Measurements from ENCODE around the gene CACNA1A. TPM values are rescaled to one million over a fixed set of nuclear protein-coding genes. Genes with fewer than 3 reads are reported as not detected.
"Not testable (repeated sequence)": the region's sequence is repeated elsewhere in the genome, so short reads cannot be mapped to it uniquely, and the experiment has no call there.

CACNA1A gene
- total RNA-seq, 1 donor from 2014 or later, result 8.6 TPM

DNA sequence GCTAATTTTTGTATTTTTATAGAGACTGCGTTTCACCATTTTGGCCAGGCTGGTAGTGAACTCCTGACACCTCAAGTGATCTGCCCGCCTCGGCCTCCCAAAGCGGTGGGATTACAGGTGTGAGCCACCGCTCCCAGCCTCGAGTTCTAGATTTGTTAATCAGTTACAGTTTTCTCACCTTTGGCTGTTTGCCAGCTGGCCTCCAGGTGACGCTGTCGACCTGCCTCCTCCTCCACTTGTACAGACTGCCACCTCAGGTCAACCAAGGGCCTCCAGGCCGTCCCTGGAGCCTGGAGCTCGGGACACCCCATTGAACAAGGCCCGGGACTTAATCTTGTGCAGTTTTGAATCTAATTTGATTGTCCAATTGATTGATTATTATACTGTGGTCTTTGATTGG is 310.6 kb downstream of the CACNA1A start:
- no peak for DNase-seq (ENCODE audit: extremely low spot score in 2 of 2)
- Histone ChIP-seq H3K27ac (no peak overlapping the region), H3K4me1 (no peaks in the 10 kb centered on the region), H3K9me3 (no peaks in the 10 kb centered on the region), H3K36me3 (no peaks in the 10 kb centered on the region), H3K27me3 (no peaks in the 10 kb centered on the region), H3K4me3 (no peak overlapping the region)
- intact Hi-C loops (cut with DNase I), result no loop called here
- no peak for TF ChIP-seq POLR2AphosphoS5 (IDR thresholded peaks at IDR 0.05; ENCODE audit: insufficient read depth in 1 of 2, low read depth in 1 of 2)
- no peak for TF ChIP-seq POLR2A (IDR thresholded peaks at IDR 0.05)
- TF ChIP-seq, protein P1, sequence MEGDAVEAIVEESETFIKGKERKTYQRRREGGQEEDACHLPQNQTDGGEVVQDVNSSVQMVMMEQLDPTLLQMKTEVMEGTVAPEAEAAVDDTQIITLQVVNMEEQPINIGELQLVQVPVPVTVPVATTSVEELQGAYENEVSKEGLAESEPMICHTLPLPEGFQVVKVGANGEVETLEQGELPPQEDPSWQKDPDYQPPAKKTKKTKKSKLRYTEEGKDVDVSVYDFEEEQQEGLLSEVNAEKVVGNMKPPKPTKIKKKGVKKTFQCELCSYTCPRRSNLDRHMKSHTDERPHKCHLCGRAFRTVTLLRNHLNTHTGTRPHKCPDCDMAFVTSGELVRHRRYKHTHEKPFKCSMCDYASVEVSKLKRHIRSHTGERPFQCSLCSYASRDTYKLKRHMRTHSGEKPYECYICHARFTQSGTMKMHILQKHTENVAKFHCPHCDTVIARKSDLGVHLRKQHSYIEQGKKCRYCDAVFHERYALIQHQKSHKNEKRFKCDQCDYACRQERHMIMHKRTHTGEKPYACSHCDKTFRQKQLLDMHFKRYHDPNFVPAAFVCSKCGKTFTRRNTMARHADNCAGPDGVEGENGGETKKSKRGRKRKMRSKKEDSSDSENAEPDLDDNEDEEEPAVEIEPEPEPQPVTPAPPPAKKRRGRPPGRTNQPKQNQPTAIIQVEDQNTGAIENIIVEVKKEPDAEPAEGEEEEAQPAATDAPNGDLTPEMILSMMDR (IDR thresholded peaks at IDR 0.05), result no peak

DNA sequence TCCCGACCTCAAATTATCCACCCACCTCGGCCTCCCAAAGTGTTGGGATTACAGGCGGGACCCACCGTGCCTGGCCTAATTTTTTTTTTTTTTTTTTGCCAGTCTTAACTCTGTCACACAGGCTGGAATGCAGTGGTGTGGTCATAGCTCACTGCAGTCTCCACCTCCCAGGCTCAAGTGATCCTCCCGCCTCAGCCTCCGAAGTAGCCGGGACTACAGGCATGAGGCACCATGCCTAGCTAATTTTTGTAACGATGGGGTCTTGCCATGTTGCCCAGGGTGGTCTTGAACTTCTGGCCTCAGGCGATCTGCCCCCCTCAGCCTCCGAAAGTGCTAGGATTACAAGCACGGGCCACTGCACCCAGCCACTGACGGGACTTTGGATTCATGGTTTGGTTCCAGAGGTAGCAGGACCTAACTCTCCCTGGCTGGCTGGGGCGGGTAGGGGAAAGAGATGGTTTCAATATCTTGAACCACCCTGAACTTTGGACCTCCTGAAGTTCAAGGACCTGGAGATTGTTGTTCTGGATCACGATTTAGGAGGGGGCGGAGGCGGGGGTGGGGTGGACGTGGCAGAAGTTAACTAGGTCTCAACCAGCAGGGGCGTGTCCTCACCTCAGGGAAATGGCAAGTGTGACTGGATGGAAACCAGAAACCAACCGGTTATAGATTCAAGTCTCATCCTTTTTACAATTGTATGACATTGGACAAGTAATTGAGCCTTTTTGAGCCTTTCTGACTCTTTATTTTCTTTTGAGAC is 315.3 kb downstream of the CACNA1A start:
- TF ChIP-seq POLR2AphosphoS5 (IDR thresholded peaks at IDR 0.05; ENCODE audit: insufficient read depth in 1 of 2, low read depth in 1 of 2) (no peak), POLR2A (IDR thresholded peaks at IDR 0.05) (no peak)
- TF ChIP-seq, protein P1 (IDR thresholded peaks at IDR 0.05), result no peak
- no peaks in the 10 kb centered on the region for H3K27me3 ChIP-seq
- H3K36me3 ChIP-seq, result no peaks in the 10 kb centered on the region
- no peaks in the 10 kb centered on the region for H3K4me1 ChIP-seq
- H3K4me3 ChIP-seq, result no peak overlapping the region
- no peak for DNase-seq (ENCODE audit: extremely low spot score in 2 of 2)
- H3K27ac ChIP-seq, result no peak overlapping the region
- no peaks in the 10 kb centered on the region for H3K9me3 ChIP-seq
- intact Hi-C loops (cut with DNase I), result no loop called here

DNA sequence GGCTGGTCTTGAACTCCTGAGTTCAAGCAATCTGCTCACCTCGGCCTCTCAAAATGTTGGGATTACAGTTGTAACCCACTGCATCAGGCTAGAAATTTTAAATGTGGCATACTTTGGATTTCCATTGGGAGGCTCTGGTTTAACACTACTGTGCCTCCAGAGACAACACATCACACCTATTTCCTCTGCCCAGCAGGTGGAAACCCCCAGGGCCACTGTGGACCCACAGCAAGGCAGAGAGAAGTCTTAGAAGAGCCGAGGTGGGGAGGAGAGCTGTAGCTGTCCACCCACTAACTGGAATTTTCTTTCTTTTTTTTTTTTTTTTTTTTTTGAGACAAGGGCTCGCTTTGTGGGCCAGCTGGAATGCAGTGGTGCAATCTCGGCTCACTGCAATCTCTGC is 316.7 kb downstream of the CACNA1A start:
- no peak overlapping the region for H3K4me3 ChIP-seq
- DNase-seq (ENCODE audit: extremely low spot score in 2 of 2), result no peak
- no peaks in the 10 kb centered on the region for H3K4me1 ChIP-seq
- no peak for TF ChIP-seq POLR2A (IDR thresholded peaks at IDR 0.05)
- TF ChIP-seq POLR2AphosphoS5 (IDR thresholded peaks at IDR 0.05; ENCODE audit: insufficient read depth in 1 of 2, low read depth in 1 of 2), result no peak
- TF ChIP-seq, protein P1 (IDR thresholded peaks at IDR 0.05), result no peak
- H3K9me3 ChIP-seq, result no peaks in the 10 kb centered on the region
- no peaks in the 10 kb centered on the region for H3K36me3 ChIP-seq
- no peak overlapping the region for H3K27ac ChIP-seq
- intact Hi-C loops (cut with DNase I), result no loop called here
- no peaks in the 10 kb centered on the region for H3K27me3 ChIP-seq

DNA sequence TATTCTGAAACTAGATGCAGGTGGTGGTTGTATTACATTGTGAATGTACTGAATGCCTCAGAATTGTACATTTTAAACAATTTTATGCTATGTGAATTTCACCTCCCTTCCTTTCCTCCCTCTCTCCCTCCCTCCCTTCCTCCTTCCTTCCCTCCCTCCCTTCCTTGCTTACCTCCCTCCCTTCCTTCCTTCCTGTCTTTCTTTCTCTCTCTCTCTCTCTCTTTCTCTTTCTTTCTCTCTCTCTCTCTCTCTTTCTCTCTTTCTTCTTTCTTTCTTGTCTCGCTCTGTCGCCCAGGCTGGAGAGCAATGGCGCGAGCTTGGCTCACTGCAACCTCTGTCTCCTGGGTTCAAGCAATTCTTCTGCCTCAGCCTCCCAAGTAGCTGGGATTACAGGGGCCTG is 318.9 kb downstream of the CACNA1A start:
- no peaks in the 10 kb centered on the region for H3K27me3 ChIP-seq
- no peak for TF ChIP-seq POLR2A (IDR thresholded peaks at IDR 0.05)
- TF ChIP-seq POLR2AphosphoS5 (IDR thresholded peaks at IDR 0.05; ENCODE audit: insufficient read depth in 1 of 2, low read depth in 1 of 2), result no peak
- TF ChIP-seq, protein P1 (IDR thresholded peaks at IDR 0.05), result no peak
- H3K27ac ChIP-seq, result no peak overlapping the region
- H3K36me3 ChIP-seq, result no peaks in the 10 kb centered on the region
- H3K4me1 ChIP-seq, result no peaks in the 10 kb centered on the region
- H3K4me3 ChIP-seq, result no peak overlapping the region
- DNase-seq (ENCODE audit: extremely low spot score in 2 of 2), result no peak
- H3K9me3 ChIP-seq, result no peaks in the 10 kb centered on the region
- intact Hi-C loops (cut with DNase I), result no loop called here

DNA sequence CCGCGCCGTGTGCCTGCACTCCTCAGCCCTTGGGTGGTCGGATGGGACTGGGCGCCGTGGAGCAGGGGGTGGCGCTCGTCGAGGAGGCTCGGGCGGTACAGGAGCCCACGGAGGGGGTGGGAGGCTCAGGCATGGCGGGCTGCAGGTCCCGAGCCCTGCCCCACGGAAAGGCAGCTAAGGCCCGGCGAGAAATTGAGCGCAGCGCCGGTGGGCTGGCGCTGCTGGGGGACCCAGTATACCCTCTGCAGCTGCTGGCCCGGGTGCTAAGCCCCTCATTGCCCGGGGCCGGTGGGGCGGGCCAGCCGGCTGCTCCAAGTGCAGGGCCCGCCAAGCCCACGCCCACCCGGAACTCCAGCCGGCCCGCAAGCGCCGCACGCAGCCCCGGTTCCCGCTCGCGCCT is 319.6 kb downstream of the CACNA1A start:
- H3K4me3 ChIP-seq; H3K9me3 ChIP-seq; H3K27ac ChIP-seq; H3K4me1 ChIP-seq; DNase-seq (ENCODE audit: extremely low spot score in 2 of 2); H3K36me3 ChIP-seq; H3K27me3 ChIP-seq; intact Hi-C loops (cut with DNase I): not testable (repeated sequence)

DNA sequence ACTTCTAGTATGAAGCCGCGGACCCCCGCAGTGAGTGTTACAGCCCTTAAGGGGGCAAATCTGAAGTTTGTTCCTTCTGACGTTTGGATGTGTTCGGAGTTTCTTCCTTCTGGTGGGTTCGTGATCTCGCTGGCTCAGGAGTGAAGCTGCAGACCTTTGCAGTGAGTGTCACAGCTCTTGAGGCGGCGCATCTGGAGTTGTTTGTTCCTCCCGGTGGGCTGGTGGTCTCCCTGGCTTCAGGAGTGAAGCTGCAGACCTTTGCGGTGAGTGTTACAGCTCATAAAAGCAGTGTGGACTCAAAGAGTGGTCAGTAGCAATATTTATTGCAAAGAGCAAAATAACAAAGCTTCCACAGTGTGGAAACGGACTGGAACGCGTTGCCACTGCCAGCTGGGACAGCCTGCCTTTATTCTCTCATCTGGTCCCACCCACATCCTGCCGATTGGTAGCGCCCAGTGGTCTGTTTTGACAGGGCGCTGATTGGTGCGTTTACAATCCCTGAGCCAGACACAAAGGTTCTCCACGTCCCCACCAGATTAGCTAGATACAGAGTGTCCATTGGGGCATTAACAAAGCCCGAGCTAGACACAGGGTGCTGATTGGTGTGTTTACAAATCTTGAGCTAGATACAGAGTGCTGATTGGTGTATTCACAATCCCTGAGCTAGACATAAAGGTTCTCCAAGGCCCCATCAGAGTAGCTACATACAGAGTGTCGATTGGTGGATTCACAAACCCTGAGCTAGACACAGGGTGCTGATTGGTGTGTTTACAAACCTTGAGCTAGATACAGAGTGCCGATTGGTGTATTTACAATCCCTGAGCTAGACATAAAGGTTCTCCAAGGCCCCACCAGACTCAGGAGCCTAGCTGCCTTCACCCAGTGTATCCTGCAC is 320.3 kb downstream of the CACNA1A start:
- H3K27ac ChIP-seq; H3K9me3 ChIP-seq; H3K4me3 ChIP-seq; DNase-seq (ENCODE audit: extremely low spot score in 2 of 2); H3K36me3 ChIP-seq; H3K27me3 ChIP-seq; intact Hi-C loops (cut with DNase I): not testable (repeated sequence)
- H3K4me1 ChIP-seq, result peaks cover 14% of the 10 kb centered on the region

DNA sequence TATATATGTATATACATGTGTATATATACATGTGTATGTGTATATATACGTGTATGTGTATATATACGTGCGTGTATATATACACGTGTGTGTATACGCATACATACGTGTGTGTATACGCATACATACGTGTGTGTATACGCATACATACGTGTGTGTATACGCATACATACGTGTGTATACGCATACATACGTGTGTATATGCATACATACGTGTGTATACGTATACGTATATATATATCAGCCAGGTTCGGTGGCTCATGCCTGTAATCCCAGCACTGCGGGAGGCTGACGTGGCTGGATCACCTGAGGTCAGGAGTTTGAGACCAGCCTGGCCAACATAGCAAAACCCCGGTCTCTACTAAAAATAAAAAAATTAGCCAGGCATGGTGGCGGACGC is 321.4 kb downstream of the CACNA1A start:
- H3K27me3 ChIP-seq; DNase-seq (ENCODE audit: extremely low spot score in 2 of 2); H3K4me3 ChIP-seq; H3K9me3 ChIP-seq; H3K27ac ChIP-seq; intact Hi-C loops (cut with DNase I); H3K36me3 ChIP-seq: not testable (repeated sequence)
- peaks cover 15% of the 10 kb centered on the region for H3K4me1 ChIP-seq
